NOMO-1 treated with DMSO at 0.1 percent for 48 hours (cell line): ENCODE data around the gene TNFAIP3.
"Not testable (repeated sequence)": the region's sequence is repeated elsewhere in the genome, so short reads cannot be mapped to it uniquely, and the experiment has no call there.

ENCODE experiments used
- DNase-seq: peaks from one replicate; lab custom pipeline; 2025; ENCODE audit not compliant: unreplicated experiment; lab: John Stamatoyannopoulos, UW

The TNFAIP3 gene

DNA sequence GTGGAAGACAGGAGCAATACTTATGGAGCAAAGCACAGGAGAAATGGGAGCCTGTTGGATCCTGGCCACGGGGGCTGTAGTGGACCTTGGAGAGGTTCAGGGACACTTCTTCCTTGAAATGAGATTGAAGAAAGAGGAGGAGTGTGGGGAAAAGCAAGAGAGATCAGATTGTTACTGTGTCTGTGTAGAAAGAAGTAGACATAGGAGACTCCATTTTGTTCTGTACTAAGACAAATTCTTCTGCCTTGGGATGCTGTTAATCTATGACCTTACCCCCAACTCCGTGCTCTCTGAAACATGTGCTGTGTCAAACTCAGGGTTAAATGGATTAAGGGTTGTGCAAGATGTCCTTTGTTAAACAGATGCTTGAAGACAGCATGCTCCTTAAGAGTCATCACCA is 22.7 kb upstream of the TNFAIP3 start:
- DNase-seq, result not testable (repeated sequence)

DNA sequence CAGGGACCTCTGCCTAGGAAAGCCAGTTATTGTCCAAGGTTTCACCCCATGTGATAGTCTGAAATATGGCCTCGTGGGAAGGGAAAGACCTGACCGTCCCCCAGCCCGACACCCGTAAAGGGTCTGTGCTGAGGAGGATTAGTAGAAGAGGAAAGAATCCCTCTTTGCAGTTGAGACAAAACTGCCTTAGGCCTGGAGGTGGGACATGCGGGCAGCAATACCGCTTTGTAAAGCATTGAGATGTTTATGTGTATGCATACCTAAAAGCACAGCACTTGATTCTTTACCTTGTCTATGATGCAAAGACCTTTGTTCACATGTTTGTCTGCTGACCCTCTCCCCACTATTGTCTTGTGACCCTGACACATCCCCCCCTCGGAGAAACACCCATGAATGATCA is 22.3 kb upstream of the TNFAIP3 start:
- not testable (repeated sequence) for DNase-seq

DNA sequence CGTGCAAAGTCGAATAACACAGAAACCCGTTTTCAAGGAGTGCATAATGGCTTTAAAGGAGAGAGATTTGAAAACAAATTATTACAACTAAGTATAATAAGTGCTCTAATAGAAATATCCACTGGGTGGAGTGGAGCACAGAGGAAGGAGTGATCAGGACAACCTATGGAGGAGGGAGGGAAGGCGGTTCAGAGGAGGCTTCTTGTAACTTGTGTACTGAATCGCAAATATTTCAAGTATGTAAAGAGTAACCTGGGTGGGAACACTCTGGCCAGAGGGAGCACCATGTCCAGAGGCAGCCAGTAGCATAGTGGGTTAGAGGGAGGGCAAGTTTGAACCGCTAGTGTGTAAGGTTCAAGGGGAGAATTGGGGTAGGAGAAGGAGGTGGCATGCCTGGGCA is 21.6 kb upstream of the TNFAIP3 start:
- DNase-seq, result no peak

DNA sequence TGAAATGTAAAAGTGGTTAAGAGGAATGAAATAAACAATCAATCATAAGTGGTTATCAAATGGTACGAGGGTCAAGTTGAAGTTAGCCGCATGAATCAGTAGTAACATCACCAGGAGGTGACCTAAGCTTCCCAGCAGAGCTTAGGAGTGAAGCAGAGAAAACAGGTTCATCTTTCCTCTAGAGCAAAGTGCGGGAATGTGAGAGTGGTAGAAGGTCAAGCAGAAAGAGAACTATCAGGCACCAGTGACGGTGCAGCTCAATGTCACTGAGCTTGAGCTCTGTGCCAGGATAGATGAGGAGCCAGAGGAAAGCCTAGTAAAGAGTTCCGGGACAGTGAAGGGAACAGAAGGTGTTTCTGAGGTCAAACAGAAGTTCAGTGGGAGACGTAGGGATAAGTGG is 20.8 kb upstream of the TNFAIP3 start:
- no peak for DNase-seq

DNA sequence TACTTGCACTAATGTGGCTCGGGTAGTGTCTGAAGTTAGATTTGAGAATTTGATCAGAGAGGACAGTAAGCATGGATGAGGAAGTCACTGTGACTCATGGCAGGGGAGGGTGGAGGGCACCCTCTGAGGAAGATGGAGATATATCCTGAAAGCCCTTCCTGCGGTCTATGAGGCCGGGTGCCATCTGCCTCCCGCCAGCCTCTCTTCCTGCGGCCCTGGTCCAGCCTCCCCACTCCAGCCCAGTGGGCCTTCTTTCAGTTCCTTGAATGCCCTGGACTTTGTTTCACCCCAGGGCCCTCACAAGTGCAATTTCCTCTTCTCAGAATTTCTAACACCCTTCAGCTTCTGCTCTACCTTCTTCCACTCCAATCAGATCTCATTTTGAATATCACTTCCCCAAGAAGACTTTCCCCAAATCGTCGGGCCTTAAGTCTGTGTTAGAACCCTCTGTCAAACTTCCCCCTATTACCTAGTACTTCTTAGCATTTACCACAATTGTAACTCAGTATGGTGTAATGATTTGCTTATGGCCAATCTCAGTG is 20.2 kb upstream of the TNFAIP3 start:
- peak; percentile 98 for DNase-seq

DNA sequence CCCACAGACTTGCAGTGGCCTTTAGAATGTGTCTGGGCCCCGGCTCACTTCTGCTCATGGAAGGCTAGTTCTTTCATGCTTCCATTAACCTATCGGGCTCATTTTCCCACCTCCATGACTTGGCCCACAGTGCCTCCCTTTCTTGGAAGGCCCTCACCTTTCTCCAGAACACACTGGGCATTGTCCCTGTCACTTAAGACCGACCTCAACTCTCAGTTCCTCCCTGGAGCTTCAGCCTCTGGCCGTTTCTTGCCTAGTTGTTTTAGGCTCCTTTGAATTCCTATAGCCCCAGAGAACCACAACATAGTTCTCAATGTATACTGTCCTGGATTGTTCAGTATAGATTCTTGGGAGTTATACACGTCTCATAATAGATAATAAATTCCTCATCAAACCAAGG is 19.3 kb upstream of the TNFAIP3 start:
- DNase-seq, result no peak

DNA sequence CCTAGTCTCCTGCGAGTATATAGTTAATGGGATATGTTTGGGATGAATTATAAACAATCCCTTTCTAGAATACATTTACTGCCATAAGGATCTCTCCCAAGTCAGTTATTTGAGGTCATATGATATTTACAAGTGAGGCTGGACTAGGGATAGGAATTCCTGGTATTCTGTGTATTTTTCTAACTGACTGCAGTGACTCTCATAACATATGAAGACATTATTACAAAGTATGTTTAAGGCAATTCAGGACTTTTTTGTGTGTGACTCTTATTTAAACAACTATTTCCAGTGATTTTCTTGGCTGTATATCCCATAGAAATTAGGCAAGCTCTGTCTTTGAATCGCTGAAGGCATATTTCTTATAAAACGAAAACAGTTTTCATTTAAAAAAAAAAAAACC is 18.4 kb upstream of the TNFAIP3 start:
- DNase-seq, result no peak

DNA sequence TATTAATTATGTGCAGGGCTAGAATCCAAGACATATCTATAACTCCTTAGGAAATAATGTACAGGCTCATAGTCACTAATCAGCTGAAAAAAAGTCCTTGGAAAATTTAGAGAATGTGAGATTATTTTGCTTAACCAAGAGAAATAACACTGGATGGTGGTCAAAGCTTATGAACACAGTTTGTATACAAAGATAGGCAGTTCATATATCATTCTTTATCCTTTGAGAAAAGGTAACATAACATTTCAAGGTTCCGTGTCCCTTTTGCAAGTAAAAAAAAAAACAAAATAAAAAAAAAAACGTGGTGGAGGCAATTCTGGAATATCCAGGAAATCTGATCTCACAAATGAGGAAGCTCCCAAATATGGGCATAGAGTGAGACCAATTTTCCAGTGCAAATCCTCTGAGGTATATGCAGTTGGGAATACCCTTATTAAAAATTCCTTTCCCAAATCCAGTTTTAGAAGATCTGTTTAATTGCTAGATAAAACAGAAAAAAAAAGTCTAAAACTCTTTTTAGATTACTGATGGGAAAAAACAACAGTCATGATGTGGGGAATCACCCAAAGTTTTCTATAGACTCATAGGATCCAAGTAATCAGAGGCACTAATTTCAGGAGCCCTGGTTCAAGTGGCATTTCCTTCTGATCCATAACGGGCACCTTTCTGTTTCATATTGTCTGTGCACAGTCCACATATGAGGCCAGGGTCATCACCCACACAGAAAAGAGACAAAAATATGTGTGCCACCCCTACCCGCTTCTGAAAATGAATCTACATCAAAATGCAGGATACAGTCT is 17.7 kb upstream of the TNFAIP3 start:
- DNase-seq, result no peak

DNA sequence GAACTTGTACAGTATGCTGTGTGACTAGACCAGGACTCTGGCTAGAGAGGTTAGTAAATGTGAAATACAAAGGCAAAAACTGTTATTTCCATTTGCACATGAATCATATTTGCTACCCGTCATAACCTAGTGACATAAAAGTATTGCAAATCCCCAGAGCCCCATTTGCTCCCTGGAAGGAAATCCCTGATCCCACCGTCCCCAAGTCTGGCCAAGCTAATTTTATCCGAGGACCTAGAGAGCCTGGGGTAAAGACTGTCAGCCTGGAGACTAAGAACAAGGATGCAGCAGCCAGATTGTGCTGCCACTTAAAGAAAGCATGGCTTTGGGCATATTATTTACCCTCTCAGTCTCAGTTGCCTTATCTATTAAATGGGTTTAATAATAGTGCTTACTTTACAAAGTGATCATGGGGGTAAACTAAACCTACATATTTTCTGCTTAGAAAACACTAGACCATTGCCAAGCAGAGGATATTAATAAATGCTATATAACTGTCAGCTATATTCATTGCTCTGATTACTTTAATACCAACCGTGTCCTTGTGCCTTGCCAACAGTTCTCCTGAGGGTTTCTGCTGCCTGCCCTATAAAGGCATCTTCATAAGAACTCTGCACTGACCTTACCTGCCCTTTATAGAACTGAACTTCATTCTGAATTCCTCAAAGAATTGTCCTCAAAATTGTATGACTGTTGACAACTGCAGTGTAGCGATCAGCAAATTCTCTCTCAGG is 16.9 kb upstream of the TNFAIP3 start:
- DNase-seq, result no peak

DNA sequence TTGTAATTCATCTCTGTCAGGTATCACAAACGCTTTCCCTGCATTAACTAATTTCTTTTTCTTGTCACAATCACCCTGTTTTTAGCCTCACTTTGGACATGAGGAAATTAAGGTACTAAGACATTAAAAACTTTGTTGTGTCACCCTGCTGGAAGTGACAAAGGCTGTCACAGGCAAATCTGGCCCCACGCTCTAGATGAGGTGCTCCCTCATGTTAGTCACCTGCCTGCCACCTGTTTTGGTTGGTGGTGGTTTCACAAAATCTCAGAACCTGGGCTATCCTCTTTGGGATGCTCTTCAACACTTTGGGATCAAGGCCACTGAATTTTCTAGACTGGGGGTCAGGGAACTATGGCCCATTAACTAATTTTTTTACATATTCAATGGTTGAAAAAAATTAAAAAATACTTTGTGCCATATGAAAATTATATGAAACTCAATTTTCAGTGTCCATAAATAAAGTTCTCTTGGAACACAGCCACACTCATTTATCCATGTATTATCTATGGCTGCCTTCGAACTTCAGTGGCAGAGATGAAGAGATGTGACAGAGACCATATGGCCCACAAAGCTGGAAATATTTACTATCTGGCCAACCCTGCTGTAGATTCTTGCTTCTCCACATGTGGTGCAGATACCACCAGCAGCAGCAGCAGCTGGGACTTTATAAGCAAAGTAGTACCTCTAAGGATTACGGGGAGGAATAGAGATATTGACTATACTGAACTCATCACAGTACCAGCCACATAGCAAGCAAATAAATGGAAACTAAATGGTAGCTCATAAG is 16.1 kb upstream of the TNFAIP3 start:
- DNase-seq, result no peak

DNA sequence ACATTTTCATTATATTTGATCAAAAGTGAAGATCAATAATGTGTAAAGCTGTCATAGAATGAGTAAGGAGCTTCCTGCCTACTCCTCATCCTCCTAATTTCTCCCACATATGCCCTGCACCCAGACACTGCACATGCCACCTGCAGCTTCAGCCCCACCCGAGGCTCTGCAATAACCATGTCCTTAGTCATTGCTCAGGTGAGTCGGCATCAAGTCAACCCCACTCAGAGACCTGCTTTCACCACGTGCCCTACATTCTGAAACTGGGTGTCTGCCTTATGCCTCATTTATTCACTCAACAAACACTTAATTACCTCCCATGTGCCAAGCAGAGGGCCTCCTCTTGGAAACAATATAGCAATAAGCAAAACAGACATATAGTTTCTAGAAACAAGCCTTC is 15.4 kb upstream of the TNFAIP3 start:
- DNase-seq, result no peak

DNA sequence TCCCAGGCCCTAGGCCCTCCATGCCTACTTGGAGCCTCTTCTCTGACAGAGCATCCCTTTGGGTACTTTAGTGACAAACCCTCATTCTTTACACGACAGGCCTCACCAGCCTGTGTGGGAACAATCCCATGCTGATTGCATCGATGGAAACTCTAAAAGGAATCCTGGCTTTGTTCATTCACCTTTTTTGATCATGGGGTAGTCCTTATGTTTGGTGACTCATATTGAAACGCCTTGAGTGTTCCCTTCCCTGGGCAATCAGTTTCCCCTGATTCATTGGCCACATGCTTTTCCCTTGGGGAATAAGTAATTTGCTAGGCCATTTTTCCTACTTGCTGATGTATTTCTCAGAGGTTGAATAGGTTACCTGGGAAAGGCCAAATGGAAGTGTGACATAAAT is 14.7 kb upstream of the TNFAIP3 start:
- no peak for DNase-seq

DNA sequence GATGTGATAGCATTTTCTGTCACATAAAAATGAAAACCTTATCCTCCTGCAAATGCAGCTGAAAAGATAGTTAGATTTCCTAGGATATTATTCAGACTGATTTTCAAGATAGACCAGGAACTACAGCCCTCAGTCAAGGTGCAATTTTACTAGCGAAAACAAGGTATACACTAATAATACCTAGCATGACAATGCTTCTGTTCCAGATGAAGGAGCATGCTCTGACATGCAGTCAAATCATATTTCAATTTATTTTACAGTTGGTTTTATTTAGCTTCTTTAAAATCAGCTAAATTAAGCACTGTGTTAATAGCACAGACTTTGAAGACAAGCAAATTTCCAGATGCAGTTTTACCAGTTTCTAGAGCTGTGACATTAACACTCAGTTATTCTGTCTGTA is 14.2 kb upstream of the TNFAIP3 start:
- DNase-seq, result no peak

DNA sequence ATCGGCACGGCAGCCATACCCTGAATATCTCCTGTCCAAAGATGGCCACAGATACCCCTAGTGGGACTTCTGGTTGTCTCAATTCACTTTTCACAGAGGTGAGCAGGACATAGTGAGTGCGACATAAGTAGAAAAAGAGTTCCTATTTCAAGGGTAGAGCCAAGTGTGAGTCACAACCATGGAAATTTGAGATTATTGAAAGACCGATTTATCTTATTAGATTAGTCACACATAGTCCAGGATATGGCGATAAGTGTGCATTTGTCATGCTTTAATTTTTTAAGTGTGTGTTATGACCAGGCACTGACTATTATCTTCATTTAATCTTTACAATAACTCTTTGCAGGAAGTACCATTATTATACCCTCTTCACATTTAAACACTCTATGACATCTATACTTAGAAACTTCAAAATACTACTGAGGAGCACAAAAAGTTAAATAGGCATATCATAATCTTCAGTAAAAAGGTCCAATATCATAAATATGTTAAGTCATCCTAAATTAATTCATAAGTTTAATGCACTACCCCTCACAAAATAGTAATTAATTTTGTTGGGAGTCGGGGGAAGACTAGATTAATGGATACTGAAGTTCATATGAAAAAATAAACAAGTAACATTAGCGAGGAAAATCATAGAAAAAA is 13.4 kb upstream of the TNFAIP3 start:
- DNase-seq, result no peak

DNA sequence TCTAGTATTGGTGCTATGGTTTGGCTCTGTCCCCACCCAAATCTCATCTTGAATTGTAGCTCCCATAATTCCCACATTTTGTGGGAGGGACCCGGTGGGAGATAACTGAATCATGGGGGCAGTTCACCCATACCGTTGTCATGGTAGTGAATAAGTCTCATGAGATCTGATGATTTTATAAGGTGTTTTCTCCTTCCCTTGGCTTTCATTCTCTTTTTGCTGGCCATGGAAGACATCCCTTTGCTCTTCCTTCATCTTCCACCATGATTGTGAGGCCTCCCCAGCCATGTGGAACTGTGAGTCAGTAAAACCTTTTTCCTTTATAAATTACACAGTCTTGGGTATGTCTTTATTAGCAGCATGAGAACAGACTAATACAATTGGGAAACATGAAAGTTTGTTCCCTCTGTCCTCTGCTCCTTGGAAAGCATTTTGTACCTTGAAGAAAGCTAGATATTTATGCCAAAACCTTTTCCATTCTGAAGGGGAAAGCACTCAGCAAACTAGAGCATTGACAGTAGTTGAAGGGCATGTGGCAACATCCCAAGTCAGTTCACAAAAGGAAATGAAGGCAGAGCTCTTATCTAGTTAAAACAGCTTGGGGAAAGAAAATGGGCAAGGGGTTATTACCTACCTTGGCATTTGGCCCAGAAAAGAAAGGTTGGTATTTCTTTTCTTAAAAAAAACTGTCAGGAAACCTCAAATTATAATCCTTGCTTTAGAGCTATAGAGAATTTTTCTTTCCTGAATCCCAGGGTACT is 10.7 kb upstream of the TNFAIP3 start:
- DNase-seq, result no peak

DNA sequence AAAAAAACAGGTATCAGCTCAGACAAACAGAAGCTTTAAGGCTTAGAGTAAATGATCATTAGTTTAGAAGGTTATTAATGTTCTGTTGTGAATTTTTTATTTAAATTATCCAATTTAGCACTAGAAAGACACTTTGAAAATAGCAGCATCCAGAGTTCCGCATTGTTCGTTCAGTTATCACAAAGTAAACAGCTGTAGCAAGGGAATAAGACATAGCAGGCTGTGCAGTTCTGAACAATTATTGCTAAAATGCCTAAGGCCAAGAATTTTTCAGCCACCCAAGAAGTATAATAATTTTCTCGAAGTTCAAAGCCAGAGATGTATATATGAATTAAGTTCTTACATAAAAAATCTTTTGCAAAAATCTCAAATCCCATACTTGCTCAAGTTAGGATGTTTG is 8.0 kb upstream of the TNFAIP3 start:
- no peak for DNase-seq

DNA sequence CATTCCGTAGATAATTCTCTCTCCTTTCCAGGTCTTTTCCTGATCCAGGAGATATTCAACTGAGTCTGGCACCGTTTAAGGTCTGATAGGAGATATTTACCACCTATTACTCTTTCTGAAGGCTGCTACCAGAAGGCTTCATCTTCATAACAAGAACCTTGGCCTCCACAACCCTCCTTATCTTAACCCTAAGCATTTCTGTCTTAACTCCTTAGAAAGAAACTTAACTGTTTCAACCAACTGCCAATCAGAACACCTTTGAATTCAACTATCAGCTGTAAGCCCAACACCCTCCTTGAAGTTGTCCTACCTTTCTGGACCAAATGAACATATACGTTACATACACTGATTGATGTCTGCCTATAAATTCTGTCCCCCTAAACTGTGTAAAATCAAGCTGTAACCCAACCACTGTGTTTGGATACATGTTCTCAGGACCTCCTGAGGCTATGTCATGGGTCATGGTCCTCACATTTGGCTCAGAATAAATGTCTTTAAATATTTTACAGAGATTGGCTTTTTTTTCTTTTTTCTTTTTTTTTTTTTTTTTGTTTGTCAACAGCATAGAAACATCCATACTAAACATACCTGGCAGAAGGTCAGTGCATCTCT is 6.6 kb upstream of the TNFAIP3 start:
- DNase-seq, result no peak

DNA sequence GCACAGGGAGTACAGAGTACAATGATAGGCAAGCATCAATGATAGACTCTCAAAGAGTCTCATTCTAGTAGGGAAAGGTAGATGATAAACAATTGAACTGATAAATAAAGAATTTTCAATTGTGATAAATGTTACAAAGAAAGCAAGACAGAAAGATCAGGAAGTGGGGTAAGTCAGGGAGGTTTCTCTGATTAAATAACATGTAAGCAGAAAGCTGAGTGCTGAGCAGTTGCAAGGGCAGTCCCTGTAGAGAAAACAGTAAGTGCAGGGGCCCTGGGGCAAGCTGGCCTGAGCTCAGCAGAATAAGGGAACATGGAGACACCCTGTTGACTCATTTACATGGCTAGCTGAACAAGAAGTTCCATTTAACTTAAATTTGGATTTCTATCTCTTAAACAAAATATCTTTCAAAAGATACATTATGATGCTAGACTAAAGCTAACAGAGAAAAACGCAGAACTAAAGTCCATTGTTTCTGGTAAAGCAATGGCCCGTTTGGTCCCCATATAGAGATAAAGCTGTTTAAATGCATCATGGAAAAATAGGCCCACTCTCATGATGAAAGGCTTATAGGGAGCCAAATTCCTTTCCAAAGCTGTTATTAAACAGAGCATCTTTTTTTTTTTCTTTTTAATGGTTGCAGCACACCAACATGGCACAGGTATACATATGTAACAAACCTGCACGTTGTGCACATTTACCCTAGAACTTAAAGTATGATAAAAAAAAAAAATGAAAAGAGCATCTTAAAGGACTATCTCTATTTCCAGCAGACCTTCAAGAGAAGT is 5.3 kb upstream of the TNFAIP3 start:
- DNase-seq, result no peak

DNA sequence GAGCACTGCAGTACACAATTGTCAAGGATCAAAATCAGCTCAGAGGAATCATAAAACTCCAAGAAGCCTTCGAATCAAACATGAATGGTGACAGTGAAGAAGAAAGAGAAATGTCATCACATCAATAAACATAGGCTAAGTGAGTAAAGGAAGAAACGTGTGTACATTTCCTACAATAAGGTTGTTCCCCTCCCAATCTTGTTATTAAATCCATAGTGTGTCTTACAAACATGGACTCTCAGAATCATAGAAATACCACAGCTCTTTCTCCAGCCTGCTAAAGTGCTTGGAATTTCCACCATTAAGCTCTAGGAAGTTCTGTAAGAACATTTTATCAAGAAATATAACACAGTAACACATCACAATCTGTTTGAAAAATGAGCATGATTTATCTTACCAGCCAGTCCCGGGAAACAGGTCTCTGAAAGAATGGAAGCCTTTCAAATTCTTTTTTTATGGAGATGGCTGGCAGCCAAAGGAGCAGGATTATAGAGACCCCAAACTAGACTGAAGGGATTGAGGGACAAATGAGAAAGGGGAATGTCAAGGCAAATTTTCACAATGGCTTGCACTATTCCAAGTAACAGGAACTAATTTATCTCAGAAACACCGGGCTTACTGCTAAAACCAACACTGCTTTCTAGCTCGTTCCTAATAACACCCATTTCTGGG is 4.5 kb upstream of the TNFAIP3 start:
- no peak for DNase-seq
